K562 (cell line): ENCODE measurements around the gene UBXN11. TPM values are rescaled to one million over a fixed set of nuclear protein-coding genes. Genes with fewer than 3 reads are reported as not detected.

ENCODE experiments used
- ATAC-seq: fragments of 200-7000 bp; cut with Tn5 transposase; 3 replicates; pipeline ENCODE4 v1.9.1; 2020; ENCODE audit warnings: moderate library complexity
- BruUV-seq: library from RNA; stranded (reverse); fragments of 400-500 nt; replicated peaks from 2 replicates; lab custom pipeline; 2021; lab: Mats Ljungman, UMichigan
- CTCF ChIA-PET: fragments of 300-600 bp; formaldehyde crosslinking; extraction: SDS; loops from one replicate; lab custom pipeline; 2021; ENCODE audit warnings: low intra/inter-chr PET ratio; lab: Yijun Ruan, JAX
- POLR2A ChIA-PET: fragments of 300-600, 350-650 bp; sonication (Branson Sonifier 250); formaldehyde crosslinking; extraction: SDS; loops from one replicate; lab custom pipeline; 2021; ENCODE audit warnings: antibody characterized with exemption, inconsistent platforms; lab: Yijun Ruan, JAX
- DNase-seq, 4 experiments: peaks; one replicate each; pipeline versions ENCODE4 v3.0.0 to v3.0.0-alpha.2; 2011 to 2018; ENCODE audit warnings: low spot score in 3 of 4, mixed read lengths in 3 of 4; ENCODE audit errors: extremely low read depth in 1 of 4
- FAIRE-seq: peaks from 2 replicates; lab custom pipeline; 2011; peaks lifted over from hg19 to GRCh38; lab: Jason Lieb, UNC
- H2AFZ ChIP-seq: 2 replicates; pipeline ENCODE4 v1.6.0; 2011; ENCODE audit warnings: low read depth, low read length, control low read depth, inconsistent platforms
- H3K27ac ChIP-seq: fragments of 200-600 bp; 3 replicates; pipeline ENCODE4 v1.8.0; 2011; ENCODE audit warnings: low read depth, mild to moderate bottlenecking, control low read depth, inconsistent platforms, low read length, moderate library complexity, mixed read lengths; ENCODE audit errors: extremely low read depth
- H3K27me3 ChIP-seq, 2 experiments: fragments of 300-600 bp in 1 of 2; 2 replicates in 1 of 2; 3 replicates in 1 of 2; pipeline versions ENCODE4 v1.6.0 to v1.8.0; 2011; ENCODE audit warnings: inconsistent platforms in 2 of 2, low read length in 2 of 2, mild to moderate bottlenecking in 1 of 2, mixed read lengths in 1 of 2, moderate library complexity in 1 of 2; ENCODE audit not compliant: control insufficient read depth in 2 of 2, insufficient read depth in 2 of 2
- H3K36me3 ChIP-seq: fragments of 300-600 bp; 3 replicates; pipeline ENCODE4 v1.8.0; 2011; ENCODE audit warnings: mild to moderate bottlenecking, low read length, inconsistent platforms; ENCODE audit not compliant: control insufficient read depth, insufficient read depth
- H3K4me1 ChIP-seq, 2 experiments: fragments of 200-600 bp in 1 of 2; replicated peaks in 1 of 2; 2 replicates in 1 of 2; 3 replicates in 1 of 2; pipeline versions ENCODE4 v1.5.1 to v1.8.0; 2011; ENCODE audit warnings: inconsistent platforms in 2 of 2, low read length in 2 of 2, mild to moderate bottlenecking in 1 of 2, mixed read lengths in 1 of 2, moderate library complexity in 1 of 2; ENCODE audit not compliant: control insufficient read depth in 2 of 2, insufficient read depth in 2 of 2
- H3K4me2 ChIP-seq: 2 replicates; pipeline ENCODE4 v1.6.1; 2011; ENCODE audit warnings: low read length, control low read depth, inconsistent platforms, mixed read lengths; ENCODE audit not compliant: insufficient read depth
- H3K4me3 ChIP-seq: fragments of 200-600 bp; sonication (generic), shearing (Covaris generic); 2 replicates; pipeline ENCODE4 v1.5.1; 2016; ENCODE audit warnings: control low read depth, inconsistent platforms
- H3K79me2 ChIP-seq: fragments of 200-600 bp; 3 replicates; pipeline ENCODE4 v1.8.0; 2011; ENCODE audit warnings: low read length, inconsistent platforms; ENCODE audit not compliant: control insufficient read depth, insufficient read depth
- H3K9ac ChIP-seq, 2 experiments: 2 replicates each; pipeline versions ENCODE4 v1.6.0 to v1.6.1; 2011; ENCODE audit warnings: low read depth in 2 of 2, low read length in 2 of 2, control low read depth in 1 of 2, inconsistent platforms in 1 of 2, mild to moderate bottlenecking in 1 of 2, mixed read lengths in 1 of 2; ENCODE audit not compliant: insufficient read depth in 1 of 2
- H3K9me1 ChIP-seq: one replicate; pipeline ENCODE4 v1.6.0; 2011; ENCODE audit warnings: inconsistent platforms, mild to moderate bottlenecking, low read length, moderate library complexity; ENCODE audit not compliant: control insufficient read depth, insufficient read depth
- H3K9me3 ChIP-seq: replicated peaks from 2 replicates; pipeline ENCODE4 v1.5.1; 2011; ENCODE audit warnings: low read depth, low read length, inconsistent platforms; ENCODE audit not compliant: control insufficient read depth, insufficient read depth
- H4K20me1 ChIP-seq: replicated peaks from 2 replicates; pipeline ENCODE4 v1.6.1; 2011; ENCODE audit warnings: low read length, inconsistent platforms, mixed read lengths; ENCODE audit not compliant: control insufficient read depth, insufficient read depth
- ATF1 ChIP-seq, 2 experiments: fragments of 450-650 bp in 1 of 2; IDR thresholded peaks; 2 replicates each; pipeline ENCODE4 v1.6.1; 2016; ENCODE audit warnings: missing compliant biosample characterization in 1 of 2, missing genetic modification characterization in 1 of 2
- BCOR ChIP-seq: fragments of 450-650 bp; IDR thresholded peaks from 2 replicates; pipeline ENCODE4 v1.6.1; 2016
- CBX1 ChIP-seq: sonication (generic); IDR thresholded peaks from 2 replicates; pipeline ENCODE4 v1.6.1; 2016; ENCODE audit warnings: antibody characterized with exemption, low read depth, mild to moderate bottlenecking
- CBX3 ChIP-seq, 2 experiments: IDR thresholded peaks; 1 replicate in 1 of 2; 2 replicates in 1 of 2; pipeline ENCODE4 v1.6.1; 2012; ENCODE audit warnings: inconsistent platforms in 2 of 2, low read length in 2 of 2, borderline replicate concordance in 1 of 2, control low read depth in 1 of 2
- CHAMP1 ChIP-seq: fragments of 450-650 bp; IDR thresholded peaks from 2 replicates; pipeline ENCODE4 v1.6.1; 2016; ENCODE audit warnings: mild to moderate bottlenecking
- CREB1 ChIP-seq, 2 experiments: sonication (generic) in 1 of 2; formaldehyde crosslinking in 1 of 2; IDR thresholded peaks; 2 replicates each; pipeline versions ENCODE4 v1.6.1 to v1.8.0; 2012 to 2022; ENCODE audit warnings: inconsistent platforms in 1 of 2, mild to moderate bottlenecking in 1 of 2, missing genetic modification reagents in 1 of 2, moderate library complexity in 1 of 2
- FUS ChIP-seq: fragments of 200-400 bp; formaldehyde crosslinking; optimal IDR thresholded peaks from 2 replicates; pipeline ENCODE3; 2017; ENCODE audit warnings: low read depth, low read length
- GATA2 ChIP-seq: sonication (generic); formaldehyde crosslinking; IDR thresholded peaks from 2 replicates; pipeline ENCODE4 v1.4.0; 2020; ENCODE audit warnings: mild to moderate bottlenecking, missing genetic modification reagents
- HLTF ChIP-seq: fragments of 450-650 bp; IDR thresholded peaks from 2 replicates; pipeline ENCODE4 v1.6.1; 2016
- HNRNPUL1 ChIP-seq: fragments of 200-400 bp; formaldehyde crosslinking; IDR thresholded peaks from 2 replicates; pipeline ENCODE4 v1.6.1; 2017; ENCODE audit warnings: low read length
- KDM1A ChIP-seq, 2 experiments: fragments of 450-650 bp; IDR thresholded peaks; 2 replicates each; pipeline ENCODE4 v1.6.1; 2016; ENCODE audit warnings: mild to moderate bottlenecking in 2 of 2
- MECOM ChIP-seq: fragments of 250-450 bp; sonication (Bioruptor Pico); IDR thresholded peaks from 2 replicates; pipeline ENCODE4 v1.8.0; 2022; ENCODE audit warnings: inconsistent platforms
- MTA3 ChIP-seq: fragments of 450-650 bp; formaldehyde crosslinking; IDR thresholded peaks from 2 replicates; pipeline ENCODE4 v1.6.1; 2017; ENCODE audit warnings: mild to moderate bottlenecking, borderline replicate concordance
- NCOA1 ChIP-seq: fragments of 450-650 bp; IDR thresholded peaks from 2 replicates; pipeline ENCODE4 v1.6.1; 2016; ENCODE audit warnings: low read depth
- SAFB ChIP-seq: fragments of 200-400 bp; formaldehyde crosslinking; IDR thresholded peaks from 2 replicates; pipeline ENCODE4 v1.6.1; 2017; ENCODE audit warnings: low read depth, low read length, borderline replicate concordance
- SMAD1 ChIP-seq: fragments of 150-350 bp; IDR thresholded peaks from 2 replicates; pipeline ENCODE4 v1.6.1; 2014; ENCODE audit warnings: low read length, low read depth; ENCODE audit not compliant: partially characterized antibody
- TEAD4 ChIP-seq, 2 experiments: sonication (generic) in 1 of 2; formaldehyde crosslinking in 1 of 2; IDR thresholded peaks; 2 replicates each; pipeline versions ENCODE4 v1.6.1 to v1.8.0; 2012 to 2022; ENCODE audit warnings: borderline replicate concordance in 1 of 2, inconsistent platforms in 1 of 2, low read length in 1 of 2, mild to moderate bottlenecking in 1 of 2, missing genetic modification reagents in 1 of 2
- TRIM24 ChIP-seq, 2 experiments: fragments of 450-650 bp; IDR thresholded peaks; 2 replicates each; pipeline ENCODE4 v1.6.1; 2016
- ZKSCAN3 ChIP-seq: fragments of 250-450 bp; sonication (Bioruptor Pico); IDR thresholded peaks from 2 replicates; pipeline ENCODE4 v1.4.0; 2020
- ZNF134 ChIP-seq: fragments of 250-450 bp; sonication (Bioruptor Pico); conservative IDR thresholded peaks from 2 replicates; pipeline ENCODE4 v1.4.0; 2020
- ZNF583 ChIP-seq: fragments of 250-450 bp; sonication (Bioruptor Pico); IDR thresholded peaks from 2 replicates; pipeline ENCODE4 v1.4.0; 2020
- ZNF589 ChIP-seq: fragments of 200-800 bp; sonication (Bioruptor generic); IDR thresholded peaks from 2 replicates; pipeline ENCODE4 v1.6.1; 2016; ENCODE audit warnings: low read depth, missing genetic modification characterization, missing compliant biosample characterization
- WGBS: fragments of 100-300 bp; shearing (Covaris generic); methylation state at CpG from one replicate; pipeline ENCODE4 v1.1.6; 2016; ENCODE audit warnings: low coverage, mixed read lengths; ENCODE audit not compliant: insufficient coverage; ENCODE audit errors: missing lambda C conversion rate; 5-methylcytosine and 5-hydroxymethylcytosine counted together
- in situ Hi-C: fragments of 300-500 bp; cut with MboI; formaldehyde crosslinking; loops from 4 replicates; pipeline ENCODE4 v1.15.0; 2018; ENCODE audit warnings: inconsistent platforms, mixed read lengths
- intact Hi-C: fragments of 100-400 bp; cut with micrococcal nuclease; formaldehyde crosslinking; loops from 2 replicates; pipeline ENCODE4 v1.14.2; 2022
- polyA plus RNA-seq, 8 experiments: library from polyadenylated mRNA; depleted of rRNA in 4 of 8; stranded (reverse) in 5 of 8; unstranded in 3 of 8; fragments of >200 nt; fragmentation: Nextera tagmentation in 2 of 8; fragmentation: Illumina TruSeq in 1 of 8; extraction: Ambion mirVana in 2 of 8; extraction: Trizol in 1 of 8; gene quantifications; 2 replicates each; pipeline versions ENCODE4 v1.2.1 to v1.2.3, GENCODE V29; 2011 to 2014; ENCODE audit warnings: inconsistent platforms in 1 of 8, missing spikeins in 1 of 8
- total RNA-seq, 7 experiments: library from RNA; depleted of rRNA in 6 of 7; stranded (reverse); fragments of >200 nt in 6 of 7; fragmentation: Illumina TruSeq in 2 of 7; extraction: Trizol in 2 of 7; gene quantifications; 2 replicates each; pipeline versions ENCODE4 v1.2.1 to v1.2.3, GENCODE V29; 2011 to 2021; ENCODE audit warnings: low replicate concordance in 1 of 7

UBXN11 gene
- total and polyA plus RNA-seq, 9 of the 15 experiments (the other 6 are each of a cell fraction or from before 2014, with no cell fraction given), result 0.48 to 34.3 (median 11.3) TPM

GRCh38 chr1:26287033-26287711, 19.3 kb downstream of the UBXN11 start:
- Histone ChIP-seq H3K9ac (peak overlapping the region; percentile 1 to 42; a peak in 3 of 4 replicates), H3K4me3 (no peak overlapping the region), H3K27me3 (no peaks in the 10 kb centered on the region), H3K4me1 (peaks cover 71 to 94% of the 10 kb centered on the region in 2 experiments), H3K79me2 (no peaks in the 10 kb centered on the region), H3K27ac (peak overlapping the region; percentile 69), H3K4me2 (peak overlapping the region; percentile 40), H3K9me1 (no peaks in the 10 kb centered on the region), H4K20me1 (no peaks in the 10 kb centered on the region), H3K36me3 (peaks cover 19% of the 10 kb centered on the region; the same call in 1 of the 3 replicates), H3K9me3 (no peaks in the 10 kb centered on the region), H2AFZ (peak overlapping the region; percentile 57)
- in situ Hi-C loops, result loop anchor here (5.0 kb wide), 1 partner anchor 35 kb away; no protein-coding TSS in a partner anchor
- ATAC-seq, result peak; percentile 57
- intact Hi-C loops, result loop anchor here (1.0 kb wide), 1 partner anchor 76 kb away; no protein-coding TSS in a partner anchor
- no TSS peak for BruUV-seq
- 18% methylated on average over 8 of the region's 8 CpGs for whole genome bisulfite sequencing
- DNase-seq, result peak; percentile 69 to 96 (median 83)
- ChIA-PET POLR2A (interaction anchor here (0.6 to 1.8 kb wide), 5 partner anchors 11 to 122 kb away, joined by 3 to 8 read pairs (median 3); no protein-coding TSS in a partner anchor), CTCF (interaction anchor here (4.2 kb wide), 1 partner anchor 34 kb away, joined by 29 read pairs; no protein-coding TSS in a partner anchor)
- FAIRE-seq, result peak; percentile 98
- TF ChIP-seq GATA2 (CRISPR knock-in tag) (peak; percentile 97), CHAMP1 (no peak), NCOA1 (peak; percentile 84; the same call in 1 of the 2 replicates), ZKSCAN3 (CRISPR knock-in tag) (no peak), MECOM (CRISPR knock-in tag) (0 out of 2 replicates have a peak, but pooled peaks have one; percentile 28), MTA3 (peak; percentile 51; the same call in 1 of the 2 replicates), SMAD1 (peak; percentile 26), CBX3 (IDR thresholded peaks at IDR 0.05; ENCODE audit: borderline replicate concordance in 1 of 2, low read length in 2 of 2) (peak in 1 of 2 experiments; percentile 82; a peak in 1 of 3 replicates), ZNF134 (CRISPR knock-in tag) (peak; percentile 20; the same call in 1 of the 2 replicates), KDM1A (IDR thresholded peaks at IDR 0.05) (peak; percentile 83 to 91), CREB1 (IDR thresholded peaks at IDR 0.05) (0 out of 2 replicates have a peak, but pooled peaks have one; percentile 58), CREB1 (CRISPR knock-in tag; IDR thresholded peaks at IDR 0.05) (no peak), FUS (no peak), TEAD4 (IDR thresholded peaks at IDR 0.05; ENCODE audit: low read length) (peak; percentile 97), TEAD4 (CRISPR knock-in tag; IDR thresholded peaks at IDR 0.05; ENCODE audit: borderline replicate concordance) (no peak), ZNF583 (CRISPR knock-in tag) (peak; percentile 73), TRIM24 (IDR thresholded peaks at IDR 0.05) (peak; percentile 98), ZNF589 (CRISPR knock-in tag) (peak; percentile 78), HLTF (peak; percentile 68; the same call in 1 of the 2 replicates), SAFB (no peak), CBX1 (0 out of 2 replicates have a peak, but pooled peaks have one; percentile 50), HNRNPUL1 (0 out of 2 replicates have a peak, but pooled peaks have one; percentile 44), BCOR (peak; percentile 81), ATF1 (CRISPR knock-in tag; IDR thresholded peaks at IDR 0.05) (no peak), ATF1 (tag; IDR thresholded peaks at IDR 0.05) (peak; percentile 18; the same call in 1 of the 2 replicates)
